MM.1S (cell line): ENCODE results near the gene CIPC.

Experiments used
- CTCF ChIP-seq: fragments of 300-600 bp; sonication (generic); IDR thresholded peaks from 2 replicates; pipeline ENCODE4 v1.5.1; 2016; ENCODE audit warnings: antibody characterized with exemption, low read length, mixed read lengths
- EZH2 ChIP-seq: fragments of 300-600 bp; sonication (generic); optimal IDR thresholded peaks from 2 replicates; pipeline ENCODE3; 2017; ENCODE audit warnings: low read depth, mild to moderate bottlenecking, antibody characterized with exemption, low read length, mixed read lengths

GRCh38 chr14:77061630-77062257 lies 36.3 kb upstream of the CIPC start:
- TF ChIP-seq EZH2, result no peak
- no peak for TF ChIP-seq CTCF
